Fibroblast of lung (primary cell): Measurements from ENCODE around the gene KCNT2. TPM values are rescaled to one million over a fixed set of nuclear protein-coding genes. Genes with fewer than 3 reads are reported as not detected.

Experiments
- DNase-seq, 2 donors: peaks; one replicate each; pipeline versions ENCODE4 v3.0.0 to v3.0.0-alpha.2; 2010; ENCODE audit warnings: low read depth in 2 of 2
- H2AFZ ChIP-seq: 2 replicates; pipeline ENCODE4 v1.5.1; 2012; ENCODE audit warnings: low read length, control low read depth, inconsistent platforms
- H3K27ac ChIP-seq: 2 replicates; pipeline ENCODE4 v1.5.1; 2011; ENCODE audit warnings: low read length, control low read depth; ENCODE audit not compliant: insufficient read depth
- H3K27me3 ChIP-seq: 2 replicates; pipeline ENCODE4 v1.5.1; 2011; ENCODE audit warnings: mild to moderate bottlenecking, low read length; ENCODE audit not compliant: control insufficient read depth, insufficient read depth
- H3K36me3 ChIP-seq: 2 replicates; pipeline ENCODE4 v1.5.1; 2011; ENCODE audit warnings: low read length; ENCODE audit not compliant: control insufficient read depth, insufficient read depth
- H3K4me1 ChIP-seq: 2 replicates; pipeline ENCODE4 v1.5.1; 2011; ENCODE audit warnings: low read length; ENCODE audit not compliant: control insufficient read depth, insufficient read depth; ENCODE audit errors: extremely low read depth
- H3K4me2 ChIP-seq: 2 replicates; pipeline ENCODE4 v1.5.1; 2011; ENCODE audit warnings: low read length, control low read depth; ENCODE audit not compliant: insufficient read depth; ENCODE audit errors: extremely low read depth
- H3K4me3 ChIP-seq, 4 experiments: fragments of 200-600 bp in 1 of 4; sonication (generic) in 1 of 4; replicated peaks in 1 of 4; 2 replicates each; pipeline ENCODE4 v1.5.1; 2011 to 2016; ENCODE audit warnings: low read length in 4 of 4, low read depth in 3 of 4, mild to moderate bottlenecking in 3 of 4, control low read depth in 2 of 4, inconsistent platforms in 1 of 4, mixed read lengths in 1 of 4; ENCODE audit not compliant: insufficient read depth in 1 of 4; ENCODE audit errors: control extremely low read depth in 1 of 4
- H3K79me2 ChIP-seq: 2 replicates; pipeline ENCODE4 v1.5.1; 2012; ENCODE audit warnings: mild to moderate bottlenecking, low read length, inconsistent platforms; ENCODE audit not compliant: control insufficient read depth, insufficient read depth
- H3K9ac ChIP-seq: 2 replicates; pipeline ENCODE4 v1.5.1; 2011; ENCODE audit warnings: mild to moderate bottlenecking, low read length, control low read depth; ENCODE audit not compliant: insufficient read depth
- H3K9me3 ChIP-seq: 2 replicates; pipeline ENCODE4 v1.5.1; 2012; ENCODE audit warnings: low read depth, low read length; ENCODE audit not compliant: control insufficient read depth, insufficient read depth
- H4K20me1 ChIP-seq: 2 replicates; pipeline ENCODE4 v1.5.1; 2011; ENCODE audit warnings: low read length; ENCODE audit not compliant: control insufficient read depth, insufficient read depth; ENCODE audit errors: extremely low read depth
- CTCF ChIP-seq, 2 donors: IDR thresholded peaks in 1 of 2; conservative IDR thresholded peaks in 1 of 2; 1 replicate in 1 of 2; 2 replicates in 1 of 2; pipeline ENCODE4 v1.5.1; 2011 to 2012; ENCODE audit warnings: low read length in 2 of 2, control low read depth in 1 of 2, inconsistent platforms in 1 of 2, low read depth in 1 of 2, mild to moderate bottlenecking in 1 of 2
- EZH2 ChIP-seq: IDR thresholded peaks from 2 replicates; pipeline ENCODE4 v1.5.1; 2012; ENCODE audit warnings: low read length, control low read depth, mild to moderate bottlenecking; ENCODE audit errors: missing control alignments
- polyA plus RNA-seq, 2 donors: library from polyadenylated mRNA; depleted of rRNA in 1 of 2; stranded (reverse) in 1 of 2; unstranded in 1 of 2; fragments of >200 nt; gene quantifications; 2 replicates each; pipeline ENCODE4 v1.2.1, GENCODE V29; 2011 to 2012; ENCODE audit warnings: missing spikeins in 1 of 2
- total RNA-seq: library from RNA; depleted of rRNA; stranded (reverse); fragments of >200 nt; gene quantifications from 2 replicates; pipeline ENCODE4 v1.2.1, GENCODE V29; 2014

The KCNT2 gene
- total and polyA plus RNA-seq, 2 donors (not counting 1 experiment from before 2014, with no cell fraction given): 0.96 to 8.1 TPM

- no peak overlapping the region for H3K27ac ChIP-seq
- H3K27me3 ChIP-seq: no peaks in the 10 kb centered on the region
- no peak for TF ChIP-seq CTCF (conservative IDR thresholded peaks at IDR 0.05 in 1 of 2, IDR thresholded peaks at IDR 0.05 in 1 of 2; ENCODE audit: low read depth in 1 of 2, low read length in 2 of 2)
- TF ChIP-seq EZH2: no peak
- H3K79me2 ChIP-seq: no peaks in the 10 kb centered on the region
- no peak overlapping the region for H2AFZ ChIP-seq
- H3K36me3 ChIP-seq: no peaks in the 10 kb centered on the region
- H3K4me3 ChIP-seq: no peak overlapping the region
- no peak for DNase-seq
- H3K4me1 ChIP-seq: no peaks in the 10 kb centered on the region
- no peaks in the 10 kb centered on the region for H3K9me3 ChIP-seq
- no peaks in the 10 kb centered on the region for H4K20me1 ChIP-seq
- H3K9ac ChIP-seq: no peak overlapping the region
- H3K4me2 ChIP-seq: no peak overlapping the region
Observed at GRCh38 chr1:196638466-196638865, 30.2 kb upstream of the KCNT2 start.

GRCh38 chr1:196637606-196638005 is 29.4 kb upstream of the KCNT2 start:
- no peak overlapping the region for H3K4me3 ChIP-seq
- no peaks in the 10 kb centered on the region for H3K36me3 ChIP-seq
- no peak overlapping the region for H3K4me2 ChIP-seq
- H3K9ac ChIP-seq: no peak overlapping the region
- H3K4me1 ChIP-seq: no peaks in the 10 kb centered on the region
- H3K9me3 ChIP-seq: no peaks in the 10 kb centered on the region
- TF ChIP-seq EZH2: no peak
- no peak for TF ChIP-seq CTCF (conservative IDR thresholded peaks at IDR 0.05 in 1 of 2, IDR thresholded peaks at IDR 0.05 in 1 of 2; ENCODE audit: low read depth in 1 of 2, low read length in 2 of 2)
- H4K20me1 ChIP-seq: no peaks in the 10 kb centered on the region
- no peak overlapping the region for H3K27ac ChIP-seq
- no peaks in the 10 kb centered on the region for H3K79me2 ChIP-seq
- DNase-seq: no peak
- no peak overlapping the region for H2AFZ ChIP-seq
- H3K27me3 ChIP-seq: no peaks in the 10 kb centered on the region

GRCh38 chr1:196628838-196629237 is 20.6 kb upstream of the KCNT2 start:
- no peaks in the 10 kb centered on the region for H3K4me1 ChIP-seq
- no peaks in the 10 kb centered on the region for H3K79me2 ChIP-seq
- no peaks in the 10 kb centered on the region for H4K20me1 ChIP-seq
- no peaks in the 10 kb centered on the region for H3K27me3 ChIP-seq
- no peak overlapping the region for H3K27ac ChIP-seq
- no peaks in the 10 kb centered on the region for H3K9me3 ChIP-seq
- no peak for TF ChIP-seq EZH2
- no peaks in the 10 kb centered on the region for H3K36me3 ChIP-seq
- H3K4me2 ChIP-seq: no peak overlapping the region
- H2AFZ ChIP-seq: no peak overlapping the region
- H3K4me3 ChIP-seq: no peak overlapping the region
- no peak overlapping the region for H3K9ac ChIP-seq
- DNase-seq: no peak
